H1 (cell line): ENCODE measurements around the gene MOB3C. TPM values are rescaled to one million over a fixed set of nuclear protein-coding genes. Genes with fewer than 3 reads are reported as not detected.

Experiments used
- CTCF ChIA-PET: fragments of 300-600 bp; sonication (Branson Sonifier 250); formaldehyde crosslinking; loops from one replicate; lab custom pipeline; 2021; ENCODE audit not compliant: partially characterized antibody; lab: Charles Lee
- POLR2A ChIA-PET: fragments of 300-600 bp; sonication (Branson Sonifier 250); formaldehyde crosslinking; loops from one replicate; lab custom pipeline; 2021; ENCODE audit warnings: inconsistent platforms; ENCODE audit not compliant: partially characterized antibody; lab: Charles Lee
- DNase-seq, 2 experiments: peaks; one replicate each; pipeline versions ENCODE4 v3.0.0 to v3.0.0-alpha.2; 2010 to 2022; ENCODE audit warnings: low spot score in 2 of 2, low read depth in 1 of 2, mixed read lengths in 1 of 2
- FAIRE-seq: peaks from 2 replicates; lab custom pipeline; 2011; peaks lifted over from hg19 to GRCh38; lab: Jason Lieb, UNC
- H2AFZ ChIP-seq: 2 replicates; pipeline ENCODE4 v1.8.1; 2012; ENCODE audit warnings: low read length, inconsistent platforms
- H2AK5ac ChIP-seq: 2 replicates; pipeline ENCODE4 v1.6.1; 2013; ENCODE audit warnings: low read depth, low read length
- H2BK120ac ChIP-seq: replicated peaks from 2 replicates; pipeline ENCODE3; 2013; ENCODE audit warnings: low read depth, low read length, inconsistent platforms
- H2BK12ac ChIP-seq: 2 replicates; pipeline ENCODE4 v1.6.1; 2013; ENCODE audit warnings: low read depth, low read length
- H2BK15ac ChIP-seq: 2 replicates; pipeline ENCODE4 v1.6.1; 2013; ENCODE audit warnings: low read length
- H2BK20ac ChIP-seq: 2 replicates; pipeline ENCODE4 v1.6.1; 2013; ENCODE audit warnings: low read length
- H2BK5ac ChIP-seq: 2 replicates; pipeline ENCODE4 v1.6.1; 2013; ENCODE audit warnings: low read depth, low read length
- H3K14ac ChIP-seq: 2 replicates; pipeline ENCODE4 v1.6.1; 2013; ENCODE audit warnings: inconsistent platforms; ENCODE audit not compliant: insufficient read length
- H3K18ac ChIP-seq: 2 replicates; pipeline ENCODE4 v1.6.1; 2013; ENCODE audit warnings: low read length; ENCODE audit errors: extremely low read depth
- H3K23ac ChIP-seq: 2 replicates; pipeline ENCODE4 v1.6.1; 2013; ENCODE audit warnings: inconsistent platforms; ENCODE audit not compliant: insufficient read length
- H3K23me2 ChIP-seq: 2 replicates; pipeline ENCODE4 v1.6.1; 2013; ENCODE audit warnings: low read depth, low read length
- H3K27ac ChIP-seq: 2 replicates; pipeline ENCODE4 v1.6.1; 2011; ENCODE audit warnings: low read depth, low read length, inconsistent platforms
- H3K27me3 ChIP-seq, 4 experiments: replicated peaks in 1 of 4; 1 replicate in 1 of 4; 2 replicates in 3 of 4; pipeline versions ENCODE4 v1.6.1 to v1.8.1; 2011 to 2013; ENCODE audit warnings: low read length in 3 of 4, mild to moderate bottlenecking in 3 of 4, inconsistent platforms in 2 of 4, mixed read lengths in 2 of 4, moderate library complexity in 1 of 4; ENCODE audit not compliant: control insufficient read depth in 3 of 4, insufficient read depth in 3 of 4; ENCODE audit errors: extremely low read depth in 1 of 4
- H3K36me3 ChIP-seq, 4 experiments: 2 replicates each; pipeline versions ENCODE4 v1.6.1 to v1.8.1; 2011 to 2013; ENCODE audit warnings: mild to moderate bottlenecking in 4 of 4, low read length in 3 of 4, moderate library complexity in 2 of 4, control low read depth in 1 of 4, inconsistent platforms in 1 of 4; ENCODE audit not compliant: insufficient read depth in 4 of 4, control insufficient read depth in 2 of 4
- H3K4ac ChIP-seq: replicated peaks from 2 replicates; pipeline ENCODE3; 2013; ENCODE audit warnings: low read length, low read depth, mixed read lengths, inconsistent platforms; ENCODE audit not compliant: insufficient read length
- H3K4me1 ChIP-seq, 4 experiments: replicated peaks in 1 of 4; 1 replicate in 1 of 4; 2 replicates in 3 of 4; pipeline versions ENCODE4 v1.6.1 to v1.8.1; 2011 to 2013; ENCODE audit warnings: low read length in 3 of 4, inconsistent platforms in 2 of 4, mixed read lengths in 1 of 4; ENCODE audit not compliant: insufficient read depth in 4 of 4, control insufficient read depth in 3 of 4
- H3K4me2 ChIP-seq, 2 experiments: 2 replicates each; pipeline versions ENCODE4 v1.6.1 to v1.8.1; 2011 to 2013; ENCODE audit warnings: low read depth in 2 of 2, low read length in 2 of 2, control low read depth in 1 of 2, inconsistent platforms in 1 of 2, mild to moderate bottlenecking in 1 of 2; ENCODE audit not compliant: insufficient read depth in 1 of 2
- H3K4me3 ChIP-seq, 4 experiments: fragments of 200-600, 300-600 bp in 1 of 4; sonication (generic), shearing (Covaris generic), sonication (Bioruptor Twin) in 1 of 4; 2 replicates each; pipeline versions ENCODE4 v1.5.1 to v1.8.1; 2011 to 2016; ENCODE audit warnings: low read length in 4 of 4, low read depth in 3 of 4, control low read depth in 2 of 4, inconsistent platforms in 2 of 4, mild to moderate bottlenecking in 2 of 4, mixed read lengths in 1 of 4, moderate library complexity in 1 of 4; ENCODE audit not compliant: insufficient read depth in 2 of 4; ENCODE audit errors: extremely low read depth in 1 of 4
- H3K56ac ChIP-seq: replicated peaks from 2 replicates; pipeline ENCODE3; 2013; ENCODE audit warnings: low read depth, mild to moderate bottlenecking, mixed read lengths, low read length, inconsistent platforms; ENCODE audit not compliant: insufficient read length
- H3K79me1 ChIP-seq: 2 replicates; pipeline ENCODE4 v1.6.1; 2013; ENCODE audit warnings: low read depth, low read length, control low read depth
- H3K79me2 ChIP-seq, 2 experiments: 2 replicates each; pipeline versions ENCODE4 v1.6.1 to v1.8.1; 2012 to 2013; ENCODE audit warnings: low read length in 2 of 2, mild to moderate bottlenecking in 2 of 2, inconsistent platforms in 1 of 2; ENCODE audit not compliant: insufficient read depth in 2 of 2, control insufficient read depth in 1 of 2
- H3K9ac ChIP-seq, 4 experiments: replicated peaks in 1 of 4; 1 replicate in 1 of 4; 2 replicates in 3 of 4; pipeline versions ENCODE4 v1.6.1 to v1.8.1; 2011 to 2013; ENCODE audit warnings: low read depth in 3 of 4, low read length in 3 of 4, control low read depth in 2 of 4, mild to moderate bottlenecking in 2 of 4, moderate library complexity in 2 of 4, inconsistent platforms in 1 of 4; ENCODE audit errors: extremely low read depth in 1 of 4
- H3K9me3 ChIP-seq, 2 experiments: 2 replicates each; pipeline versions ENCODE4 v1.6.1 to v1.8.1; 2012 to 2013; ENCODE audit warnings: mild to moderate bottlenecking in 2 of 2, moderate library complexity in 2 of 2, control low read depth in 1 of 2, inconsistent platforms in 1 of 2, low read depth in 1 of 2, low read length in 1 of 2, mixed read lengths in 1 of 2; ENCODE audit not compliant: insufficient read depth in 2 of 2
- H4K20me1 ChIP-seq, 2 experiments: replicated peaks in 1 of 2; 2 replicates each; pipeline versions ENCODE3 to v1.8.1; 2011 to 2013; ENCODE audit warnings: inconsistent platforms in 2 of 2, low read length in 2 of 2, mild to moderate bottlenecking in 1 of 2; ENCODE audit not compliant: insufficient read depth in 2 of 2, control insufficient read depth in 1 of 2
- H4K5ac ChIP-seq: 2 replicates; pipeline ENCODE4 v1.6.1; 2013; ENCODE audit warnings: low read length, low read depth, mixed read lengths, inconsistent platforms; ENCODE audit not compliant: insufficient read length
- H4K8ac ChIP-seq: 2 replicates; pipeline ENCODE4 v1.8.0; 2013; ENCODE audit warnings: mild to moderate bottlenecking, moderate library complexity, low read length, inconsistent platforms; ENCODE audit not compliant: insufficient read depth; ENCODE audit errors: extremely low read depth
- H4K91ac ChIP-seq: replicated peaks from 2 replicates; pipeline ENCODE3; 2013; ENCODE audit warnings: low read length, mixed read lengths, inconsistent platforms; ENCODE audit not compliant: insufficient read length
- ATF3 ChIP-seq: IDR thresholded peaks from 2 replicates; pipeline ENCODE4 v1.6.1; 2011; ENCODE audit warnings: low read depth, mild to moderate bottlenecking, low read length; ENCODE audit not compliant: insufficient read depth
- CBX5 ChIP-seq: fragments of 300-800, 300-1000 bp; sonication (generic); IDR thresholded peaks from 2 replicates; pipeline ENCODE4 v1.7.1; 2016; ENCODE audit warnings: antibody characterized with exemption, low read length, low read depth
- CBX8 ChIP-seq: fragments of 300-800, 300-1000 bp; sonication (generic); IDR thresholded peaks from 2 replicates; pipeline ENCODE4 v1.7.1; 2016; ENCODE audit warnings: low read depth, low read length, borderline replicate concordance
- CREB1 ChIP-seq: IDR thresholded peaks from 2 replicates; pipeline ENCODE4 v1.6.1; 2012; ENCODE audit warnings: inconsistent platforms
- JUN ChIP-seq: IDR thresholded peaks from 2 replicates; pipeline ENCODE4 v1.6.1; 2011; ENCODE audit warnings: low read depth, mild to moderate bottlenecking, improper control_type of control experiment, low read length
- MAFK ChIP-seq: IDR thresholded peaks from 2 replicates; pipeline ENCODE4 v1.6.1; 2012; ENCODE audit warnings: low read depth, mild to moderate bottlenecking, improper control_type of control experiment, low read length
- NANOG ChIP-seq: IDR thresholded peaks from 2 replicates; pipeline ENCODE4 v1.6.1; 2011; ENCODE audit warnings: low read length, low read depth, mild to moderate bottlenecking, inconsistent platforms; ENCODE audit not compliant: insufficient read depth, poor library complexity, severe bottlenecking
- POLR2A ChIP-seq, 2 experiments: IDR thresholded peaks; 1 replicate in 1 of 2; 2 replicates in 1 of 2; pipeline ENCODE4 v1.6.1; 2011; ENCODE audit warnings: low read depth in 2 of 2, low read length in 2 of 2, mild to moderate bottlenecking in 2 of 2; ENCODE audit errors: control extremely low read depth in 1 of 2
- RBBP5 ChIP-seq: IDR thresholded peaks from 2 replicates; pipeline ENCODE4 v1.7.1; 2012; ENCODE audit warnings: low read depth, mild to moderate bottlenecking, inconsistent platforms, low read length, moderate library complexity, borderline replicate concordance
- WGBS, 2 experiments: shearing (Covaris generic) in 1 of 2; methylation state at CpG; one replicate each; pipeline versions ENCODE4 v1.1.6 to v1.1.7; 2013 to 2015; ENCODE audit warnings: low lambda C conversion rate in 2 of 2, mixed read lengths in 2 of 2, inconsistent platforms in 1 of 2, low coverage in 1 of 2, missing lambda C conversion rate in 1 of 2; ENCODE audit not compliant: insufficient replicate concordance in 2 of 2, insufficient coverage in 1 of 2, insufficient read length in 1 of 2; ENCODE audit errors: extremely low coverage in 1 of 2, missing lambda C conversion rate in 1 of 2; 5-methylcytosine and 5-hydroxymethylcytosine counted together
- polyA plus RNA-seq, 7 experiments: library from polyadenylated mRNA; depleted of rRNA in 3 of 7; stranded (reverse) in 5 of 7; unstranded in 2 of 7; fragments of >200 nt in 5 of 7; fragments of 200-250 nt in 2 of 7; gene quantifications; 1 replicate in 5 of 7; 2 replicates in 1 of 7; 4 replicates in 1 of 7; pipeline versions ENCODE4 v1.2.1 to v1.2.3, GENCODE V29; 2011 to 2013; ENCODE audit warnings: missing spikeins in 2 of 7, mixed read lengths in 2 of 7
- total RNA-seq: library from RNA; stranded (reverse); fragmentation: NEBNext Ultra II Directional; extraction: Animal tissue kit (Norgen Biotek cat#: 25700); gene quantifications from 2 replicates; pipeline ENCODE4 v1.2.1, GENCODE V29; 2021

Gene MOB3C
- total and polyA plus RNA-seq, 2 of the 8 experiments (the other 6 are each of a cell fraction or from before 2014, with no cell fraction given) = 5.8 to 6.6 TPM

- H4K5ac ChIP-seq = peak overlapping the region; percentile 65
- H3K9ac ChIP-seq = peak overlapping the region in 1 of 4 experiments; percentile 13; a peak in 2 of 7 replicates
- ChIA-PET POLR2A (interaction anchor here (0.5 to 1.9 kb wide), 7 partner anchors 9 to 639 kb away, joined by 3 to 15 read pairs (median 3); partner anchors contain the start of genes ATPAF1 and MKNK1), CTCF (interaction anchor here (0.6 to 14.2 kb wide), 9 partner anchors 9 to 171 kb away, joined by 3 to 126 read pairs (median 4); partner anchors contain the start of gene MKNK1)
- peak overlapping the region; percentile 63 for H3K4ac ChIP-seq
- H4K20me1 ChIP-seq = no peaks in the 10 kb centered on the region
- H3K4me3 ChIP-seq = peak overlapping the region in 1 of 4 experiments; percentile 41; a peak in 2 of 8 replicates
- no peak overlapping the region for H4K8ac ChIP-seq
- H2AK5ac ChIP-seq = peak overlapping the region; percentile 19; the same call in 1 of the 2 replicates
- peak overlapping the region; percentile 19 to 44; a peak in 3 of 4 replicates for H3K4me2 ChIP-seq
- peak overlapping the region; percentile 43; the same call in 1 of the 2 replicates for H2BK20ac ChIP-seq
- DNase-seq (peak in 1 of 2 experiments; percentile 63), FAIRE-seq (no peak)
- WGBS, 2 experiments = 89% methylated on average over 37 of the region's 38 CpGs; no CpG with 5 or more reads in 1 of the 2 experiments
- peak overlapping the region; percentile 90; the same call in 1 of the 2 replicates for H2BK5ac ChIP-seq
- H3K36me3 ChIP-seq = no peaks in the 10 kb centered on the region; a peak in 1 of 8 replicates
- H3K23ac ChIP-seq = no peak overlapping the region
- no peaks in the 10 kb centered on the region for H3K79me1 ChIP-seq
- H2AFZ ChIP-seq = 0 out of 2 replicates have a peak overlapping the region, but pooled peaks have one; percentile 26
- H3K9me3 ChIP-seq = no peaks in the 10 kb centered on the region
- peaks cover 11 to 35% (median 24%) of the 10 kb centered on the region in 4 experiments for H3K4me1 ChIP-seq
- H2BK120ac ChIP-seq = peak overlapping the region; percentile 65
- peaks cover 7% of the 10 kb centered on the region; the same call in 1 of the 2 replicates for H3K23me2 ChIP-seq
- H3K27ac ChIP-seq = peak overlapping the region; percentile 59; the same call in 1 of the 2 replicates
- H2BK12ac ChIP-seq = peak overlapping the region; percentile 77; the same call in 1 of the 2 replicates
- peak overlapping the region; percentile 28 for H3K56ac ChIP-seq
- H3K79me2 ChIP-seq = no peaks in the 10 kb centered on the region
- peaks cover 0 to 9% (median 8%) of the 10 kb centered on the region in 4 experiments; a peak in 5 of 7 replicates for H3K27me3 ChIP-seq
- peak overlapping the region; percentile 94 for H3K18ac ChIP-seq
- peak overlapping the region; percentile 84; the same call in 1 of the 2 replicates for H2BK15ac ChIP-seq
- no peak overlapping the region for H3K14ac ChIP-seq
- H4K91ac ChIP-seq = peak overlapping the region; percentile 88
- TF ChIP-seq POLR2A (IDR thresholded peaks at IDR 0.05; ENCODE audit: control extremely low read depth in 1 of 2, low read depth in 2 of 2, low read length in 2 of 2) (no peak), NANOG (no peak), CBX5 (no peak), CREB1 (no peak), CBX8 (no peak), RBBP5 (no peak), ATF3 (no peak), JUN (no peak), MAFK (no peak)
These were observed 3.5 kb downstream of the MOB3C start for GRCh38 chr1:46612937-46613660.
